GM12878 (cell line): ENCODE data around the gene CCNY. TPM values are rescaled to one million over a fixed set of nuclear protein-coding genes. Genes with fewer than 3 reads are reported as not detected.

ENCODE experiments used
- IRF5 ChIP-seq: fragments of 450-650 bp; IDR thresholded peaks from 2 replicates; pipeline ENCODE4 v1.6.1; 2017; ENCODE audit warnings: borderline replicate concordance
- JUNB ChIP-seq: IDR thresholded peaks from 2 replicates; pipeline ENCODE4 v1.6.1; 2016; ENCODE audit warnings: antibody characterized with exemption, mild to moderate bottlenecking
- NFYB ChIP-seq: IDR thresholded peaks from 2 replicates; pipeline ENCODE4 v1.6.1; 2011; ENCODE audit warnings: low read depth, mild to moderate bottlenecking, low read length, improper control_type of control experiment, moderate library complexity; ENCODE audit not compliant: insufficient read depth
- RAD21 ChIP-seq: IDR thresholded peaks from 2 replicates; pipeline ENCODE4 v1.6.1; 2011; ENCODE audit warnings: mild to moderate bottlenecking, low read depth, low read length, moderate library complexity; ENCODE audit not compliant: insufficient read depth
- ZBED1 ChIP-seq: IDR thresholded peaks from 2 replicates; pipeline ENCODE4 v1.6.1; 2016; ENCODE audit warnings: borderline replicate concordance
- ZNF207 ChIP-seq: fragments of 450-650 bp; IDR thresholded peaks from 2 replicates; pipeline ENCODE4 v1.6.1; 2014; ENCODE audit warnings: antibody characterized with exemption, mild to moderate bottlenecking, borderline replicate concordance
- polyA plus RNA-seq, 11 experiments: library from polyadenylated mRNA; depleted of rRNA in 4 of 11; unstranded in 6 of 11; stranded (reverse) in 5 of 11; fragments of >200 nt; fragmentation: Nextera tagmentation in 4 of 11; fragmentation: Illumina TruSeq in 1 of 11; extraction: Ambion mirVana in 4 of 11; extraction: Trizol in 1 of 11; gene quantifications; 1 replicate in 1 of 11; 2 replicates in 10 of 11; pipeline versions ENCODE4 v1.2.1 to v1.2.3, GENCODE V29; 2011 to 2016; ENCODE audit warnings: inconsistent platforms in 2 of 11, missing spikeins in 2 of 11, low read depth in 1 of 11
- total RNA-seq, 4 experiments: library from RNA; depleted of rRNA in 3 of 4; stranded (reverse); fragments of >200 nt in 3 of 4; fragmentation: Illumina TruSeq in 1 of 4; extraction: Trizol in 1 of 4; gene quantifications; 2 replicates each; pipeline versions ENCODE4 v1.2.1 to v1.2.3, GENCODE V29; 2013 to 2021
- TF ChIP-seq, protein P1 (sequence below): fragments of 450-650 bp; IDR thresholded peaks from 2 replicates; pipeline ENCODE4 v1.6.1; 2018; ENCODE audit warnings: borderline replicate concordance, mild to moderate bottlenecking; ENCODE audit not compliant: partially characterized antibody
- TF ChIP-seq, protein P2 (sequence below): IDR thresholded peaks from 2 replicates; pipeline ENCODE4 v1.6.1; 2011; ENCODE audit warnings: mild to moderate bottlenecking, low read depth, low read length, moderate library complexity; ENCODE audit not compliant: insufficient replicate concordance
- TF ChIP-seq, protein P3 (sequence below): fragments of 450-650 bp; conservative IDR thresholded peaks from 2 replicates; pipeline ENCODE4 v1.6.1; 2017; ENCODE audit warnings: mild to moderate bottlenecking, moderate library complexity

The CCNY gene
- total and polyA plus RNA-seq, 10 of the 15 experiments (the other 5 are each of a cell fraction or from before 2014, with no cell fraction given), result 3.6 to 50.0 (median 26.1) TPM

DNA sequence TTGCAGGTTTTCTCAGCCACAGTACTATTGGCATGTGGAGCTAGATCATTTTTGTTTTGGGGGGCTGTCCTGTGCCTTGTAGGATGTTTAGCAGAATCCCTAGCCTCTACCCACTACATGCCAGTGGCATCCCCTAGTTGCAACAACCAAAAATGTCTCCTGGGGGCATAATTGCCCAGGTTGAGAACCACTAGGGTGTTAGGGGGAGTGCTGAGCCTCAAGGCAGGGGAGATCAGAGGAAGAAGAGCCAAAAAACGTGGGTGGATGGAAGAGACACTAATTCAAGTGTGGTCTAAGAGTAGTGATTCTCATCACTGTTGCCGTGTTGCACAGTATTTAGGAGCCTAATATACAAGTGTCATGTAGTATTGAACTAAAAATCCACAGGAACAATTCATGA lies 31.7 kb upstream of the CCNY start (continued):
- TF ChIP-seq, protein P1, sequence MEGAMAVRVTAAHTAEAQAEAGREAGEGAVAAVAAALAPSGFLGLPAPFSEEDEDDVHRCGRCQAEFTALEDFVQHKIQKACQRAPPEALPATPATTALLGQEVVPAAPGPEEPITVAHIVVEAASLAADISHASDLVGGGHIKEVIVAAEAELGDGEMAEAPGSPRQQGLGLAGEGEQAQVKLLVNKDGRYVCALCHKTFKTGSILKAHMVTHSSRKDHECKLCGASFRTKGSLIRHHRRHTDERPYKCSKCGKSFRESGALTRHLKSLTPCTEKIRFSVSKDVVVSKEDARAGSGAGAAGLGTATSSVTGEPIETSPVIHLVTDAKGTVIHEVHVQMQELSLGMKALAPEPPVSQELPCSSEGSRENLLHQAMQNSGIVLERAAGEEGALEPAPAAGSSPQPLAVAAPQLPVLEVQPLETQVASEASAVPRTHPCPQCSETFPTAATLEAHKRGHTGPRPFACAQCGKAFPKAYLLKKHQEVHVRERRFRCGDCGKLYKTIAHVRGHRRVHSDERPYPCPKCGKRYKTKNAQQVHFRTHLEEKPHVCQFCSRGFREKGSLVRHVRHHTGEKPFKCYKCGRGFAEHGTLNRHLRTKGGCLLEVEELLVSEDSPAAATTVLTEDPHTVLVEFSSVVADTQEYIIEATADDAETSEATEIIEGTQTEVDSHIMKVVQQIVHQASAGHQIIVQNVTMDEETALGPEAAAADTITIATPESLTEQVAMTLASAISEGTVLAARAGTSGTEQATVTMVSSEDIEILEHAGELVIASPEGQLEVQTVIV, result no peak
- TF ChIP-seq, protein P2, sequence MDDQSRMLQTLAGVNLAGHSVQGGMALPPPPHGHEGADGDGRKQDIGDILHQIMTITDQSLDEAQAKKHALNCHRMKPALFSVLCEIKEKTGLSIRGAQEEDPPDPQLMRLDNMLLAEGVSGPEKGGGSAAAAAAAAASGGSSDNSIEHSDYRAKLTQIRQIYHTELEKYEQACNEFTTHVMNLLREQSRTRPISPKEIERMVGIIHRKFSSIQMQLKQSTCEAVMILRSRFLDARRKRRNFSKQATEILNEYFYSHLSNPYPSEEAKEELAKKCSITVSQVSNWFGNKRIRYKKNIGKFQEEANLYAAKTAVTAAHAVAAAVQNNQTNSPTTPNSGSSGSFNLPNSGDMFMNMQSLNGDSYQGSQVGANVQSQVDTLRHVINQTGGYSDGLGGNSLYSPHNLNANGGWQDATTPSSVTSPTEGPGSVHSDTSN, result no peak
- TF ChIP-seq NFYB (no peak), ZNF207 (no peak), RAD21 (peak; percentile 38; the same call in 1 of the 2 replicates), JUNB (no peak), IRF5 (no peak), ZBED1 (no peak)
- TF ChIP-seq, protein P3, sequence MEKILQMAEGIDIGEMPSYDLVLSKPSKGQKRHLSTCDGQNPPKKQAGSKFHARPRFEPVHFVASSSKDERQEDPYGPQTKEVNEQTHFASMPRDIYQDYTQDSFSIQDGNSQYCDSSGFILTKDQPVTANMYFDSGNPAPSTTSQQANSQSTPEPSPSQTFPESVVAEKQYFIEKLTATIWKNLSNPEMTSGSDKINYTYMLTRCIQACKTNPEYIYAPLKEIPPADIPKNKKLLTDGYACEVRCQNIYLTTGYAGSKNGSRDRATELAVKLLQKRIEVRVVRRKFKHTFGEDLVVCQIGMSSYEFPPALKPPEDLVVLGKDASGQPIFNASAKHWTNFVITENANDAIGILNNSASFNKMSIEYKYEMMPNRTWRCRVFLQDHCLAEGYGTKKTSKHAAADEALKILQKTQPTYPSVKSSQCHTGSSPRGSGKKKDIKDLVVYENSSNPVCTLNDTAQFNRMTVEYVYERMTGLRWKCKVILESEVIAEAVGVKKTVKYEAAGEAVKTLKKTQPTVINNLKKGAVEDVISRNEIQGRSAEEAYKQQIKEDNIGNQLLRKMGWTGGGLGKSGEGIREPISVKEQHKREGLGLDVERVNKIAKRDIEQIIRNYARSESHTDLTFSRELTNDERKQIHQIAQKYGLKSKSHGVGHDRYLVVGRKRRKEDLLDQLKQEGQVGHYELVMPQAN, result no peak
